GM19372 (cell line): Measurements from ENCODE around the gene NOL4L.

ENCODE experiments used
- ATAC-seq: cut with Tn5 transposase; IDR thresholded peaks from one replicate; pipeline ENCODE4 v1.9.1; 2021; ENCODE audit warnings: mild to moderate bottlenecking, low read depth, moderate library complexity; ENCODE audit not compliant: unreplicated experiment

NOL4L gene

GRCh38 chr20:32585011-32585585 lies at the start of gene NOL4L:
TSS of gene NOL4L (minus strand) at chr20:32585333. CDS start at chr20:32584890, 443 bp downstream.
- ATAC-seq: no peak

DNA sequence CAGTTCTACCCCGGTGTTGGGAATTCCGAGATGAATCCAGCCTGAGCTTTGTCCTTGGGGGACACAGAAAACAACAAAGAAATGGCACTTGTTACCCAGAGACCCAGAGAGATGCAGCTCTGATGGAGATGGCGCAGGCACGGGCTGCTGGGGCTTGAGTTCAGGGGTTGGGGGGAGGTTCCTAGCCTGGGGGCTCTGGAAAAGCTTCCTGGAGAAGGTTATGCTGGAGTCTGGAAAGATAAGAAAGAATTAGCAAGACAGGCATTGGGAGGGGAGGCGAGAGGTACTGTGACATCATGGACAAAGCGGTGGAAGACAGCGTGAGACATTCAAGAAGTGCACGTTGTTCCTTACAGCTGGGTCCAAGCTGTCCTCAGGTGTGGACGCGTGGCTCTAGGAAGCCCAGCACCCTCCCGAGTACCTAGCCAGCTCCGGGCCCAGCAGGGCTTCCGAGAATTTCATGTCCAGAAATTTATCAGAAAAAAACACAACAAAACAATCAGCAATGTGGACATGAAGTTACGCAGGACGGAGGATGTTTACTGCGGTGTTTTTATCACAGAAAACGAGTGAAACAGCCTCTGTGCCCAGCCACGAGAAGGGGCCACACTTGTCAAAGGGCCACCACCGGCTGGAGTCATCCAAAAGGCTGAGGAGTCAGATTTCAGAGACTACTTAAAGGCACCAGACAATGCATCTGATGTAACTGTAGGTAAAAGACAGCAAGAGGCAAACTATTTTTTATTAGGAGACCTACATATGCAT lies 49.1 kb upstream of the NOL4L start:
- no peak for ATAC-seq

- no peak for ATAC-seq
Measured at GRCh38 chr20:32632461-32633354, 47.6 kb upstream of the NOL4L start.

DNA sequence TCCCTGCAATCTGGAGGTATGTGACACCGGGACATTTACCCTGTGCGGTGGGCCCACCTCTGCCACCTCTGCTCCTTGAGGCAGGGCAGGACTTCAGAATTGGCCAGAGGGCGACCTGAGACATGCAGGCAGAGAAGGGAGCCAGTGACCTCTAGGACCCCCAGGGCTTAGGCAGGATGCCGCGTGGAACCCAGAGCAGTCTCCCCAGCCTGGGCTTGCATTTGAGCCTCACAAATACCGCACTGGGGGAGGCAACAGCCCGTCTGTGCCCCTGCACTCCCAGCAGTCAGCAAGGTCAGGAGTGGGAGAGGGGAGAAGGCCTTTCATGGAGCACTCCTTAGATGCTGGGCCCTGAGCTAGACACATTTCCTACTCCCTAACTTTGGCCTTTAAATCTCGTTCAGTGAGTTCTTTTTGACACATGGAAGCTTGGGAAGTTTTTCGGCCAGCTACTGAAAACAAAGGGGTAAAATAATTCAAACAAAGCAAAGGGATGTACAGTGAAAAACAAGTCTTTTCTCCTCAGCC lies 46.9 kb upstream of the NOL4L start:
- no peak for ATAC-seq

GRCh38 chr20:32629813-32630212 lies 44.7 kb upstream of the NOL4L start:
- no peak for ATAC-seq

GRCh38 chr20:32628960-32629530 lies 43.9 kb upstream of the NOL4L start:
- ATAC-seq: no peak

DNA sequence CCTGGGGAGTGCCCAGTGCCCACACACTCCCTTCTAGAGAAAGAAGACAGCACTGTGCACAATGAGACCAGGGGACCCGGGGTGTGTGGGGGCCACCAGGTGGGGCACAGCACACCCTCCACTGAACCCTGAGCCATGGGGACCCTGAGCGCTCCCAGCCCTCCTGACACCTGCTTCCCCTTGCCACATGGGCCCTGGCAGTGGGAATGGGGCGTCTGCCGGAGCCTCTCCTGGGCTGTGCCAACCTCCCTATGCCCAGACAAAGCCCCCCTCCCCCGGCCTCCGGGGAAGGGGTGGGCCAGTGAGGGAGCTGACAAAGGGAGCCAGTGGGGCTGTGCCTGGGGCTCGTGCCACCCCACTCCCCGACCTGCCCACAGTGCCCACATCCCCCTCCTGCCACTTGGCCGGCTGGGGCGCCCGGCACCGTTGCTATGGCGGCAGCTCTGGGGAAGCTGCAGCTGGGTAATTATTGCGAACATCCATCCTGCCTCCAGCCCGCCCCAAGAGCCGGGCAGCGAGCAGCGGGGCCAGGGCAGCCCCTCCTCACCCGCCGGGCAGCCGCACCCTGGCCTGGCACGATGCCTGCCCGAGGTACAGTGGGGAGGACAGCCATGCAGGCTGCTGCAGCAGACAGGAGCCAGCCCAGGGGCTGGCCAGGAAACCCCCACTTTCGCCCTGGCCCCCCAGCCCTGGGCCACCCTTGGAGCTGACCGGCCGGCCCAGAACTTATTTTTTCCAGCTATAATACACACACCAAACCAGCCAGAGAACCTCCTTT lies 41.9 kb upstream of the NOL4L start:
- ATAC-seq: no peak

DNA sequence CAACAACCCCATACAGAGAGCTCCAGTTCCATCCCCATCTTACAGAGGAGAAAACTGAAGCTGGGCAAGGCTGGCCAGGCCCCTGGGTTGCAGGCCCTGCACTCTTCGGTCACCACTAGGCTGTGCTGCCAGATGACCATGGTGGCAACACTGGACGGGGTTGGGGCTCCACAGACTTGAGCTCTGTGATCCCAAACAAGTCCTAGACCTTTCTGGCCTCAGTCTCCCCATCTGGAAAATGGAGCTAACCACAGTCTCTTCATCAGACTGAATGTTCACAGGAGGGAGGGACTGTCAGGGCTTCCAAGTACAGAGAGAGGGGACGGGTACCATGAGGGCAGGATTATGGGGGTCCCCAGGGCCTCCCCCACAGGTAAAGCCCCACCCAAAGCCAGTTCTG lies 41.3 kb upstream of the NOL4L start:
- ATAC-seq: no peak

DNA sequence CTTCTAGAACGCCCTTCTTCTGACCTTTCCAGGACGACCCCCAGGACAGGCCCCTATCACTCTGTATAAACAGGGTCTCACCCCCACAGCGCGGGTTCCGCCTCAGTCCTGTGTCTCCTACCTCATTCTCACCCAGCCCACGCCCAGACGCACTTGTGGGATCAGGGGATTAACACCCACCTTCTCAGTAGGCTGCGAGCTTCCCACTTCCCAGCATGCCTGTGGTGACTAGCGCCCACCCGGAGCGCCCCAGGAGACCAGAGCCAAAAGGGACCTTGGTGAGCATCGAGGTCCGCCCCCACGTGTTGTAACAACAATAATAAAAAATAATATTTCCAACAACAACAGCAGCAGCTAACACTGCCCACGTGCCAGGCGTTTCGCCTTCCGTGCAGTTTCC lies 40.9 kb upstream of the NOL4L start:
- no peak for ATAC-seq

- no peak for ATAC-seq
Measured at GRCh38 chr20:32624687-32625345, 39.7 kb upstream of the NOL4L start.

- no peak for ATAC-seq
Measured at GRCh38 chr20:32623667-32624157, 38.6 kb upstream of the NOL4L start.

DNA sequence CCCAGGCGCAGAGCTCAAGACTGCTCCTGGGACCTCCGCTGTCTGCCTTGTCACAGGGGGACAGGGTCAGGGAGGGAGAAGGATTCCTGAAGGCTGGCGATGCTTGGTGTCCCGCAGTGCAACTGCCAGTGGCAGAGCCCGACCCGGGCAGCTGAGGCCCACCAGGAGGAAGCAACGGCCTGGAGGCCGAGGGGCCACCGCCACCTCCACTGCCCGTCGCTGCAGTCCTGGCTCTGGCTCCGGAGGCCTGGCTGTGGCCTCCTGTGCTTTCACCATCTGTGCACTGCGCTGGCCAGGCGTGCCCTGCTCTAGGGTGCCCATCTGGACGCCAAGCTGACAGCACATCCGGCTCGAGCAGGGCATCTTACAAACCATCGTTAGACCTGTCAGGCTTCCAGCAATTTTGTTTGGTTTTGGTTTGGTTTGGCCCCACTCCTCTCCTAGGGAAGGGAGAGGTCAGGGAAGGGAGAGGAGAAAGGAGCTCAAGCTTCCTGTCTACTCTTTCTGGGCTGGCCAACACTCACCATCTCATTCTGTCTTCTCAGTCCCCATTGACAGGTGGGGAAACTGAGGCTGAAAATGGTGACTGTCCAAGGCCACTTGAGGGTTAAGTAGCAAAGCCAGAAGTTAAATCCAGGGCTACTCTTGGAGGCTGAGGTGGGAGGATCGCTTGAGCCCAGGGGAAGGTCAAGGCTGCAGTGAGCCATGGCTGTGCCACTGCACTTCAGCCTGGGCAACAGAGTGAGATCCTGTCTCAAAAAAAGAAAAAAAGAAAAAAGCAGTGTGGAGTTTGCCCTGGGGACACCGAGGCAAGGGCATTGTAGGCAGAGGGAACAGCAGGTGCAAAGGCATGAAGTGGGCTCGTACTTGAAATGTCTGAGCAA lies 37.7 kb upstream of the NOL4L start:
- ATAC-seq: no peak

GRCh38 chr20:32621891-32622584 lies 36.9 kb upstream of the NOL4L start:
- ATAC-seq: no peak

GRCh38 chr20:32621071-32621890 lies 36.1 kb upstream of the NOL4L start:
- no peak for ATAC-seq

DNA sequence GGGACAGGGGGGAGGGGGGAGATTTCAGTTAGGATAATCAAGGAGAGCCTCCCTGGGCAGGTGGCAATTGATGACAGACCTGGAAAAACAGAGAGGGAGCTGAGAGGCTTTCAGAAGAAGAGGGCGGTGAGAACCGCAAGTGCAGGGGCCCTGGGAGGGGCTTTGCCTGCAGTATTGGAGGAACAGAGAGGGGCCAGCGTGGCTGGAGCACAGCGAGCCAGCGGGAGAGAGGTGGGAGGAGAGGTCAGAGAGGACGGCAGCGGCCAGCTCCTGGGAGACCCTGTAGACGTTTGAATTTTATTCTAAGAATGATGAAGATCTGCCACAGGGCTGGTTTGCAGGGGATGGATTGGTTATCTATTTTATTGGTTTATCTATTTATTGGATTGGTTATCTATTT lies 34.5 kb upstream of the NOL4L start:
- ATAC-seq: no peak

DNA sequence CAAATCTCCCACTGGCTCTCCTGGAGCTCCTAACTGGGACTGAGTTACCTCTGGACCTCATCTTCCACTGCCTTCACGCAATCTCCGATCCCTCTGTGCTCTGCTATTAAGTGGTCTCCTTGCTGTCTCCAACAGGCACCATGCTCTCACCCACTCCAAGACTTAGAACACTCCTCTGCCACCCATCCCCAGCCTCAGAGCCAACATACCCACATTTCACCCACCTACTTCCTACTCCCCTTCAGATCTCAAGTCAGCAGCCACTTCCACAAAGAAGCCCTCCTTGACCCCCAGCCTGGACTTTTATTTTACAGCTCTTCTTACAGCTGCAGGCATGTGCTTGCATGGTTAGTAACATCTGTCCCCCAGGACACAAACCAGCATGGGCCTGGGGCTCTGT lies 29.6 kb upstream of the NOL4L start:
- ATAC-seq: no peak

GRCh38 chr20:32614303-32614702 lies 29.2 kb upstream of the NOL4L start:
- no peak for ATAC-seq
